HEK293 (cell line): ENCODE data around the gene SYPL2.
A peak's percentile ranks its signal among the peaks of the same experiment; 100 is the strongest.

Experiments used
- CTCF ChIA-PET: fragments of 350-600 bp; formaldehyde crosslinking; extraction: SDS; loops from one replicate; lab custom pipeline; 2021; ENCODE audit warnings: antibody characterized with exemption; lab: Yijun Ruan, JAX
- POLR2A ChIA-PET: fragments of 300-600 bp; formaldehyde crosslinking; extraction: SDS; loops from one replicate; lab custom pipeline; 2020; ENCODE audit warnings: antibody characterized with exemption, inconsistent platforms; lab: Yijun Ruan, JAX
- H3K27ac ChIP-seq: fragments of 200-500 bp; sonication (Bioruptor generic); 2 replicates; pipeline ENCODE4 v1.5.1; 2014; ENCODE audit warnings: low read depth, low read length, control low read depth, inconsistent platforms; ENCODE audit errors: extremely low read depth
- H3K36me3 ChIP-seq, 2 experiments: fragments of 200-500 bp in 1 of 2; sonication (Bioruptor generic) in 1 of 2; 1 replicate in 1 of 2; 2 replicates in 1 of 2; pipeline ENCODE4 v1.5.1; 2014 to 2017; ENCODE audit warnings: inconsistent platforms in 2 of 2, low read length in 2 of 2; ENCODE audit not compliant: control insufficient read depth in 2 of 2, insufficient read depth in 1 of 2
- H3K4me1 ChIP-seq: fragments of 200-500 bp; sonication (Bioruptor generic); 2 replicates; pipeline ENCODE4 v1.5.1; 2014; ENCODE audit warnings: mild to moderate bottlenecking, low read length, inconsistent platforms; ENCODE audit not compliant: control insufficient read depth, insufficient read depth
- H3K4me3 ChIP-seq: 2 replicates; pipeline ENCODE4 v1.5.1; 2011; ENCODE audit warnings: low read depth, mild to moderate bottlenecking, control low read depth, low read length, moderate library complexity
- H3K9me3 ChIP-seq: fragments of 200-500 bp; sonication (Bioruptor generic); 2 replicates; pipeline ENCODE4 v1.5.1; 2014; ENCODE audit warnings: low read depth, low read length, inconsistent platforms; ENCODE audit not compliant: control insufficient read depth, insufficient read depth
- ELK4 ChIP-seq: IDR thresholded peaks from 2 replicates; pipeline ENCODE4 v1.6.1; 2011; ENCODE audit warnings: mild to moderate bottlenecking, low read depth, low read length, borderline replicate concordance
- GLI4 ChIP-seq: fragments of 450-650 bp; formaldehyde crosslinking; IDR thresholded peaks from 2 replicates; pipeline ENCODE4 v1.5.1; 2016; ENCODE audit warnings: missing biosample characterization, missing genetic modification characterization
- HIC1 ChIP-seq: fragments of 450-650 bp; formaldehyde crosslinking; IDR thresholded peaks from 2 replicates; pipeline ENCODE4 v1.5.1; 2016; ENCODE audit warnings: missing biosample characterization, missing genetic modification characterization
- MYNN ChIP-seq: fragments of 450-650 bp; formaldehyde crosslinking; IDR thresholded peaks from 2 replicates; pipeline ENCODE4 v1.5.1; 2016; ENCODE audit warnings: missing biosample characterization, missing genetic modification characterization, borderline replicate concordance
- PBX3 ChIP-seq: sonication (generic); formaldehyde crosslinking; IDR thresholded peaks from 2 replicates; pipeline ENCODE4 v1.8.1; 2022; ENCODE audit warnings: mild to moderate bottlenecking, moderate library complexity, missing genetic modification reagents
- SCRT2 ChIP-seq: fragments of 450-650 bp; formaldehyde crosslinking; IDR thresholded peaks from 2 replicates; pipeline ENCODE4 v1.5.1; 2016; ENCODE audit warnings: missing biosample characterization, missing genetic modification characterization
- WT1 ChIP-seq: fragments of 450-650 bp; formaldehyde crosslinking; IDR thresholded peaks from 2 replicates; pipeline ENCODE4 v1.5.1; 2016; ENCODE audit warnings: missing biosample characterization, missing genetic modification characterization
- ZBTB7A ChIP-seq: fragments of 450-650 bp; formaldehyde crosslinking; IDR thresholded peaks from 2 replicates; pipeline ENCODE4 v1.5.1; 2016; ENCODE audit warnings: low read depth, missing biosample characterization, missing genetic modification characterization
- ZNF184 ChIP-seq: fragments of 450-650 bp; IDR thresholded peaks from 2 replicates; pipeline ENCODE4 v1.5.1; 2018; ENCODE audit warnings: missing biosample characterization, mild to moderate bottlenecking, missing genetic modification characterization
- ZNF26 ChIP-seq: fragments of 450-650 bp; formaldehyde crosslinking; IDR thresholded peaks from 2 replicates; pipeline ENCODE4 v1.5.1; 2016; ENCODE audit warnings: missing biosample characterization, missing genetic modification characterization
- ZNF266 ChIP-seq: fragments of 450-650 bp; formaldehyde crosslinking; IDR thresholded peaks from 2 replicates; pipeline ENCODE4 v1.5.1; 2016; ENCODE audit warnings: missing biosample characterization, missing genetic modification characterization, low read depth
- ZNF391 ChIP-seq: fragments of 450-650 bp; formaldehyde crosslinking; IDR thresholded peaks from 2 replicates; pipeline ENCODE4 v1.5.1; 2016; ENCODE audit warnings: low read depth, missing biosample characterization, missing genetic modification characterization, borderline replicate concordance
- ZNF398 ChIP-seq: fragments of 450-650 bp; formaldehyde crosslinking; IDR thresholded peaks from 2 replicates; pipeline ENCODE4 v1.5.1; 2017; ENCODE audit warnings: missing biosample characterization, missing genetic modification characterization
- ZNF488 ChIP-seq: fragments of 450-650 bp; formaldehyde crosslinking; IDR thresholded peaks from 2 replicates; pipeline ENCODE4 v1.5.1; 2016; ENCODE audit warnings: missing biosample characterization, missing genetic modification characterization
- ZNF514 ChIP-seq: fragments of 450-650 bp; formaldehyde crosslinking; IDR thresholded peaks from 2 replicates; pipeline ENCODE4 v1.5.1; 2016; ENCODE audit warnings: missing biosample characterization, missing genetic modification characterization
- ZNF518A ChIP-seq: fragments of 450-650 bp; formaldehyde crosslinking; conservative IDR thresholded peaks from 2 replicates; pipeline ENCODE4 v1.5.1; 2016; ENCODE audit warnings: low read depth, missing biosample characterization, missing genetic modification characterization
- ZNF626 ChIP-seq: fragments of 450-650 bp; sonication (Bioruptor Pico); formaldehyde crosslinking; IDR thresholded peaks from 2 replicates; pipeline ENCODE4 v1.5.1; 2018; ENCODE audit warnings: missing biosample characterization, missing genetic modification characterization, inconsistent platforms
- ZNF658 ChIP-seq: fragments of 450-650 bp; formaldehyde crosslinking; IDR thresholded peaks from 2 replicates; pipeline ENCODE4; 2016; ENCODE audit warnings: missing biosample characterization, missing genetic modification characterization
- ZNF704 ChIP-seq: fragments of 450-650 bp; formaldehyde crosslinking; IDR thresholded peaks from 2 replicates; pipeline ENCODE4 v1.5.1; 2016; ENCODE audit warnings: missing biosample characterization, missing genetic modification characterization
- ZNF747 ChIP-seq: fragments of 450-650 bp; formaldehyde crosslinking; IDR thresholded peaks from 2 replicates; pipeline ENCODE4 v1.5.1; 2016; ENCODE audit warnings: missing biosample characterization, missing genetic modification characterization
- ZNF777 ChIP-seq: fragments of 450-650 bp; formaldehyde crosslinking; IDR thresholded peaks from 2 replicates; pipeline ENCODE4 v1.5.1; 2017; ENCODE audit warnings: missing biosample characterization, missing genetic modification characterization, borderline replicate concordance
- ZNF843 ChIP-seq: fragments of 450-650 bp; formaldehyde crosslinking; IDR thresholded peaks from 2 replicates; pipeline ENCODE4 v1.5.1; 2016; ENCODE audit warnings: missing biosample characterization, missing genetic modification characterization

SYPL2 gene

GRCh38 chr1:109454497-109455133 lies 11.7 kb upstream of the SYPL2 start:
- no peaks in the 10 kb centered on the region for H3K4me1 ChIP-seq
- ChIA-PET POLR2A (no interaction called here), CTCF (interaction anchor here (0.8 to 1.3 kb wide), 2 partner anchors 9 to 36 kb away, joined by 3 read pairs; no protein-coding TSS in a partner anchor)
- H3K27ac ChIP-seq = no peak overlapping the region
- no peaks in the 10 kb centered on the region for H3K9me3 ChIP-seq
- no peak overlapping the region for H3K4me3 ChIP-seq
- H3K36me3 ChIP-seq = no peaks in the 10 kb centered on the region
- TF ChIP-seq ZBTB7A (tag by site-specific recombination) (no peak), ZNF704 (tag by site-specific recombination) (no peak), ZNF488 (tag by site-specific recombination) (no peak), ZNF658 (tag by site-specific recombination) (no peak), ELK4 (no peak), ZNF398 (tag by site-specific recombination) (no peak), ZNF184 (0 out of 2 replicates have a peak, but pooled peaks have one; percentile 20), WT1 (tag by site-specific recombination) (no peak), SCRT2 (no peak), ZNF747 (tag by site-specific recombination) (no peak), ZNF26 (peak; percentile 49; the same call in 1 of the 2 replicates), ZNF266 (tag by site-specific recombination) (no peak), ZNF843 (tag by site-specific recombination) (no peak), MYNN (tag by site-specific recombination) (no peak), ZNF777 (tag by site-specific recombination) (no peak), ZNF626 (tag by site-specific recombination) (peak; percentile 79; the same call in 1 of the 2 replicates), ZNF514 (tag by site-specific recombination) (no peak), ZNF391 (tag by site-specific recombination) (no peak), HIC1 (tag by site-specific recombination) (no peak), PBX3 (CRISPR knock-in tag) (no peak), GLI4 (tag by site-specific recombination) (no peak), ZNF518A (tag by site-specific recombination) (no peak)
